Right hindlimb (tissue), 1 donor: ENCODE measurements around the gene NEAT1.
"Not testable (repeated sequence)": the region's sequence is repeated elsewhere in the genome, so short reads cannot be mapped to it uniquely, and the experiment has no call there.

Source experiments
- DNase-seq: peaks from one replicate; pipeline ENCODE4 v3.0.0-alpha.2; 2018

Gene NEAT1

GRCh38 chr11:65411681-65412070 lies 10.9 kb upstream of the NEAT1 start:
- DNase-seq: no peak

- peak; percentile 17 for DNase-seq
These were observed 10.1 kb upstream of the NEAT1 start for GRCh38 chr11:65412271-65413076.

GRCh38 chr11:65413077-65413664 lies 9.4 kb upstream of the NEAT1 start:
- not testable (repeated sequence) for DNase-seq

DNA sequence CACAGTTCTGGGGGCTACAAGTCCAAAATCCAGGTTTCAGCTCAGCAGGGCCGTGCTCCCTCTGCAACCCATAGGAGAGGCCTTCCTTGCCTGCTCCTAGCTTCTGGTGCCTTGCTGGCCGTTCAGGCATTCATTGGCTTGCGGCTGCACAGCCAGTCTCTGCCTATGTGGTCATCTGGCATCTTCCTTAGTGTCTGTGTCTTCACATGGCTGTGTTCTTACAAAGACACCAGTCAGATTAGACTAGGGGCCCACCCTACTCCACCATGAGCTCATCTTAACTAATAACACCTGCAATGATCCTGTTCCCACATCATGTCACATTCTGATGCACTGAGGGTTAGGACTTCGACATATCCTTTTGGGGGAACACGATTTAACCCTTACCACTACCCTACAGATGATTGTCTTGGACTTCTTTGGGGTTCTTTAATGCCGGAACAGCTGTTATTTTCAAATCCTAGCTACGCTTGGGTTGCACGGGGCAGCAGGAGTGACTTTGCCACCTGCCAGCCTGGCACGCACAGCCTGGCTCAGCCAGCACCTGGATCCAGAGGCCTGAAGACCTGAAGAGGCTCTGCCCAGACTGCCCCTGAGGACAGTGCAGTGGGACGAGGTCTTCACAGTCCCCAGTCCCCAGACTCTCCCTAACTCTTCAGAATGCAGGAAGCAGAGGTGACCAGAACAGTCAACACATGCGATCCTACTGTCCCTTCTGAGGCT lies 7.7 kb upstream of the NEAT1 start:
- peak; percentile 15 for DNase-seq

GRCh38 chr11:65415499-65416340 lies 6.9 kb upstream of the NEAT1 start:
- DNase-seq: peak; percentile 24

- DNase-seq: peak; percentile 94
These were observed 6.2 kb upstream of the NEAT1 start for GRCh38 chr11:65416341-65416824.

DNA sequence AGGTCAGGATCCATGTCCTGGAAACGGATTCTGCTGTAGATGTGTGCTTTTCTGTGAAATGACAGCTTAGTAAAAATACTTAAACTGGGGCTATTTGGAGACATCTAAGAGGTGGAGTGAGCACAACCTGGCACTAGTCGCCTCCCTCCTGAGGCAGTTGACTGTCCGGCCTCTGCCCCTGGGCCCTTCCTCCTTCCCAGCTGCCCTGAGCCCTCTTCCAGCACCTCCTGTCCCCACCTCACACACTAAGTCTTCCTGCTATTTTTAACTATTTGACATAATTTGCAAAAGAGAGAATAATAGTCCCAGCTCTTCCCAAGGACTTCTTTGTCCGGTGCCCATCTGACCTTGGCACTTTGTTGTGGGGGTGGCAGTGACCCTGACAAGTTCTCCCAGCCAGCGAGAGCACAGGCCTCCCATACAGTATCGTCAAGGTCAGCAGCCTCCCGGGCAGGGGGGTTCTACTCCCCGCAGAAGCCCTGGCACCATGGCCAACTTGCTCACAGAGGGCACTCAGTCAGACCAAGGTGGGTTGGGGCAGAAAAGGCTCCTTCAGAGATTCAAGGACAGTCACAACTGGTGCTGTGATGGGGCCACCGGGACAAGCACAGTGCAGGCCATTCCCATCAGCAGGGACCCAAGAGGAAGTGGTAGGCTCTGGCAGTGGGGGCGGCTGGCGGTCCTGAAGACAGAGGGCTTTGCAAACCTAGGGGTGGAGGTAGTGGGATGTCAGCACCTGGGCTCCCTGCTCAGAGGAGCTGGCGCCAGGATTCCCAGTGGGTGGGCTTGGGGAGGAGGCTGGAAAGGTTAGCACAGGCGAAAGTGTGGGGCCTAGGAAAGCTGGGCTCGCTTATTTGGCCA lies 5.5 kb upstream of the NEAT1 start:
- peak; percentile 43 for DNase-seq

DNA sequence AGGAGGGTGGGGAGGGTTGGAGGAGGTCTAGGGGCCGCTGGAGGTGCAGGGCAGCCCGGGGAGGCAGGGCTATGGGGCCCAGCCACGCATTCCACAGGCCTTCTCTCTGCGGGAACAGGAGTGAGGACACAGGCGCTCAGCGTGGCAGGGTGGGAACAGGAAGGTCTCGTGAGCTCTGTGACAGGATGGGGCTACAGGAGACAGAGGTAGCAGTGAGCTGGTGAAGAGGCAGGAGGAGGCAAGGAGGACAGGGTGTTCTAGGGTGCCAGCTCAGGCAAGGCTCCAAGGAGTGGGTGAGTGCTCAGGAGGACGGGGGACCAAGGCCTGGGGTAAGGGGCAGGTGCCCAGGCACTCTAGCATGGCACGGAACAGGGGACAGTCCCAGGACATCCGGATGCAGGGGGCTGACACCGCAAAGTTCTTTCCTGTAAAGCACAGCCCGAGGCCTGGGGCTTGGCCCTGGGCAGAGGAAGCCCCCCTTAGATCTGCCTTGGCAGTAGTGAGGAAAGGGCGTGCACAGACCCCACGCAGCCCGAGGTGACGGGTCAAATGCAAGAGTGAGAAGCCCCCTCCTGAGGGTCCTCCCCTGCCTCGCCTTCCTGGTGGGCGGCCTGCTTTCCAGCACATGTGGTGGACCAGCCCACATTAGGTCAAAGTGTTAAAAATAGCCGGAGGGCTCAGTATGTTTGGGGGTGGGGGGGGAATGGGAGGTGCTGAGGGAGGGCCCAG lies 4.7 kb upstream of the NEAT1 start:
- DNase-seq: peak; percentile 67

DNA sequence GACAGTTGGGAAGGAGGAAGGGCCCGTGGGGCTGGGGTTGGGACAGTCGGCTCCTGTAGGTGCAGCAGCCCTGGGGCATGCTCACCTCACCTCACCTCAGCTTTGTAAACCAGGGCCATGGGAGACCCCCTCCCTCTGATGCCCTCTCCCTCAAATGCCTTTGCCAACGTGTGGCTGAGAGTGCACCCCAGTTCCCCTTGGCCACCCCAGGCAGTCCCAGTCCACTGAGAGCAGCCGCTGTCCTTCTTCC lies 4.2 kb upstream of the NEAT1 start:
- no peak for DNase-seq

GRCh38 chr11:65418681-65419459 lies 3.7 kb upstream of the NEAT1 start:
- DNase-seq: peak; percentile 97

- DNase-seq: no peak
These were observed 3.2 kb upstream of the NEAT1 start for GRCh38 chr11:65419460-65419771.

- DNase-seq: peak; percentile 91
These were observed 2.7 kb upstream of the NEAT1 start for GRCh38 chr11:65419772-65420481.

GRCh38 chr11:65420506-65420905 lies 2.1 kb upstream of the NEAT1 start:
- DNase-seq: no peak

DNA sequence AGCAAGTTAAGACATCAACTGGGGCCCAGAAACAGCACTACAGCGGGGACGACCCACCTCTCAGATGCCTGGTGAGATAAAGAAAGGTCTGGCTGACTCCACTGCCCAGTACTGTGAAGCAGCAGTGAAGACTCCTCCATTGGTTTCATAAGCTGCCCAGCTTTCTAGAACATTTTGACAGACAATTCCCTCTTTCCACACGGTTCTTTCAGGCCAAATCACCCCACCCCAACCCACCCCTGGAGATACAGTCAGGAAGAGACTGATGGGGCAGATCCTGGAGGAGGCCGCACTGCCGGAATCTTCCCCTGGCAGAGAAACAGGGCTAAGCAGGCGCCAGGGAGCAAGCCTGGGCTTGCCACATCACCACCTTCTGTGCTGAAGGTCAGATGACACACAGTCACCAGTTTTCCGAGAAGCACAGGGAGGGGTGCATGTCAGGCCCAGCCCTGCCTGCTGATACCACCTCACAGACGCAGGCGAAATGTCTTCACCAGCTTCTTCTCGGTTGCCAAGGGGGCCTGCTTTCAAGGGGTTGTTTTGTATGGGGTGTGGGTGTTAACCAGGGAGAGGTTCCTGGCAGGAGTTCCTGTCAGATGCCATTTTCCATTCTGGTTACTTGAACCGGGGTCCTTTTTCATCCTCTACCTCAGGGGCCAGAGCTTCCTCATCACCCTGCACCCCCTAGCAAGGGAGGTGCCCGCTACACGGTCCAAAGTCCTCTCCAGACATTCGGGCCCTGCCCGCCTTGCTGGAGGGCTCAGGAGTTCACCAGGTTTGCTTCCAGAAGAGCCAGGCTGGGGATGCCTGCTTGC lies 1.4 kb upstream of the NEAT1 start:
- peak; percentile 89 for DNase-seq

GRCh38 chr11:65421794-65422632 lies 585 bp upstream of the NEAT1 start:
- peak; percentile 98 for DNase-seq

DNA sequence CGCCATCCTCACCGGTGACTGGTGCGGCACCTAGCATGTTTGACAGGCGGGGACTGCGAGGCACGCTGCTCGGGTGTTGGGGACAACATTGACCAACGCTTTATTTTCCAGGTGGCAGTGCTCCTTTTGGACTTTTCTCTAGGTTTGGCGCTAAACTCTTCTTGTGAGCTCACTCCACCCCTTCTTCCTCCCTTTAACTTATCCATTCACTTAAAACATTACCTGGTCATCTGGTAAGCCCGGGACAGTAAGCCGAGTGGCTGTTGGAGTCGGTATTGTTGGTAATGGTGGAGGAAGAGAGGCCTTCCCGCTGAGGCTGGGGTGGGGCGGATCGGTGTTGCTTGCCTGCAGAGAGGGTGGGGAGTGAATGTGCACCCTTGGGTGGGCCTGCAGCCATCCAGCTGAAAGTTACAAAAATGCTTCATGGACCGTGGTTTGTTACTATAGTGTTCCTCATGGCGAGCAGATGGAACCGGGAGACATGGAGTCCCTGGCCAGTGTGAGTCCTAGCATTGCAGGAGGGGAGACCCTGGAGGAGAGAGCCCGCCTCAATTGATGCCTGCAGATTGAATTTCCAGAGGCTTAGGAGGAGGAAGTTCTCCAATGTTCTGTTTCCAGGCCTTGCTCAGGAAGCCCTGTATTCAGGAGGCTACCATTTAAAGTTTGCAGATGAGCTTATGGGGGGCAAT lies 1.1 kb downstream of the NEAT1 start:
- no peak for DNase-seq
